NCI-H2107 (cell line): ENCODE measurements around the gene PRLHR.

Experiments
- DNase-seq: peaks from one replicate; lab custom pipeline; 2025; lab: John Stamatoyannopoulos, UW

The PRLHR gene

DNA sequence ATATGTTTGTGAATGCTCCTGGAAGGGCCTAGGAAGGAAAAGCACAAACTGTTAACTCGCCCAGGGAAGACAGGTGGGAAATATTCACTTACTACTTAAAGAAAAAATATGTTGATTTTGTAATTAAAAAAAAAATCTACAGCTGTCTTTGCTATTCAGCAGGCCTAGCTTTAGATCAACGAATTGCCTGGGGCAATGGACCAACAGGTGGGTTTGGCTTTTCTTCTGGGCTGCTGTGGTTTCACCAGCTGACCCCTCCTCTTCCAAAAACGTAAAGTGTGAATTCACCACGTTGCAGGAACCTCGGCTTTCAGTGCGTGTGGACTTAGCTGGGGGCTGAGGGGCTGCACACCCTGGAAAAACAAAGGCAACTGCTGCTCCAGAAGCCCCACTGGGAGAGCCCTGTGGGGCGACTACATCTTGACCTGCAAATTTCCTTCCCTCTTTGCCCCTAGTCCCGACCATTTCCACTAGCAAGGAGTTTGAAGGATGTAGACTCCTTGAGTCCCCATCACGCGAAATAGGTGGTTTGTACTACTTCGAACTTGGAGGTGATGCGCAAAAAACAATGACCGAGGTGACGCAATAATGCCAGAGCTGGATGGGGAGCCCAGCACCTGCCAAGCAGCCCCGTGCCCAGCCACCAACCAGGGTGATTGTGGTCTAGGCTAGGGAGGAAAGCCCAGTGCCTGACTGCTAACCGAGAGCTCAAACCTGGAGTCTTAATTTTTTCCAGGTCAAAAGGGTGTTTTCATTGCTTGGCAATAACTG is 7.4 kb downstream of the PRLHR start:
- DNase-seq: no peak

DNA sequence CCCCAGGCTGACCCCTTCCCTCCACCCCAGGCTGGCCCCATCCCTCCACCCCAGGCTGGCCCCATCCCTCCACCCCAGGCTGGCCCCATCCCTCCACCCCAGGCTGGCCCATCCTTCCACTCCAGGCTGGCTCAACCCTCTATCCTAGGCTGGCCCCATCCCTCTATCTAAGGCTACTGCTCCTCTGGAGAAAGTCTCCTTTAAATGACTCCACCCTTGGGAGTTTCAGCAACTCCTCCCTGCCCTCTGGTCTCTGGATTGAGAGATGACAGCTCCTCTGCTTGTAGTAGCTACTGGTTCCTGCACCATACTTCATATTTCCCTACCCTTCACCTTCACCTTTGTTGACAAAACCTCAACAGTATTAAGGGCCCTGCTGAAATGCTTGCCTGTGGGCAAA is 8.5 kb downstream of the PRLHR start:
- no peak for DNase-seq

DNA sequence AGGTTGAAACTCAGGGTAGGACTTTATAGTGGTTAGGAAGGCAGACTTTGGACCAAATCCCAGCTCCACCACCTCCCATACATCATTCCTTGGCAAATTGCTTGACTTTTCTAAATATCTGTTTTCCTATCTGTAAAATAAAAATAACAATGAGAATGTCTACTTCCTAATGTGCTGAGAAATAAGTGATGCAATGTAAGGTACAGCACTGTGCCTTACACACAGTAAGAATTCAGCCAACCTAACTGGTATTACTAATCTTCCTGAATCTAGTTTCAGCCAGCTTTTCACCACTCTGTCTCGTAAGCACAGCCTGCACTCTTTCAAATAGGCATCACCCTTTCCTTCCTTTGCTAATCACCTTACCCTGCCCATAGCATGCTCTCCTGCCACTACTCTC is 9.7 kb downstream of the PRLHR start:
- no peak for DNase-seq

DNA sequence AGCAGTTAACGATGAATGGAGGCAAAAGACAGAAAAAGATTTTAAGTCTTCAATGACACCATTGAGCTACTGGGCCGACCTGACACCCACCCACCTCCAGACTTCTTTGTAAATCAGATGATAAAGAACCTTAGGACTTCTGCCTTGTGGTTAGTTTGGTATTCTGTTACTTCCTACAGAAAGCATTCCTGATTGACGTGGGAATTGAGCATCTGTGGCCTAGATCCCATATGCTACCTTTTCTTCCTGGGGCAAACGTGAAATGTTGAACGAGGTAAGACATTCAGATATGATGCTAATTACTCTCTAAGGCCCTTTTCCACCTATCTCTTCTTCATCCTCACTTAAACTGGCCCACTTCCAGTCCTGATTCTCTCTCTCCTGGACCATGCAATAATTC is 10.2 kb downstream of the PRLHR start:
- DNase-seq: no peak

DNA sequence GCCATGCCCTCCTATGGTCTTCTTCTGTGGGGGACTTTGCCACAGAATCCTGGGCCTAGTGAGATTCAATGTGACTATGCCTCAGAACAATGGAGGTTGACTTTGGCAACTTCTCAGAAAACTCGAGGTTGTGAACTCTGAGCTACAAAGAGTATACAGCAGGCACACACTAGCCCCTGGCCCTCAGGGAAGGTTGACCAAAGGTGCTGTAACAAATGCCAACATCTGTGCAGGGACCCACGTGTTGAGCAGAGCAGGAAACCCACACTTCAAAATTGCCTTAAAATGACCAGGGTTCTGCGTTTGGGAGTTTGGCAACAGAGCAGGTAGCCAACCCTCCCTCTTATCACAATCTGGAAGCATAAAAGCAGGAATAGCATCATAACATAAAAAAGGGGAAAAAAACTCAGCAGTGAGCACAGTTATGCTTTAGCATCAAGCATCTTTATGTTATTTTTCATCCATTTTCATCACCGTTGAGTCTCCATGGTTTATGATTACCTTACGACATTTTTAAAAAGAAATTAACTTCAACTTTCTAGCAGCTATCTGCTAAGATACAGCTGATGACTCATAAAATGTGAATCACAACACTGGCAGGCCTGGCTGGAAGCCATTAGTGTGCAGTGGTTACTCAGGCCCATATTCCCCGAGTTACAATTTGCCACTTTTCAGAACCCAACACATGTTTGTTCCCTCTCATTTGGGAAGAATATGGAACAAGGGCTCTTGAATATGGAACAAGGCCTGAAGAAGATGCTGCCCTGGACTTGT is 11.1 kb downstream of the PRLHR start:
- DNase-seq: no peak

DNA sequence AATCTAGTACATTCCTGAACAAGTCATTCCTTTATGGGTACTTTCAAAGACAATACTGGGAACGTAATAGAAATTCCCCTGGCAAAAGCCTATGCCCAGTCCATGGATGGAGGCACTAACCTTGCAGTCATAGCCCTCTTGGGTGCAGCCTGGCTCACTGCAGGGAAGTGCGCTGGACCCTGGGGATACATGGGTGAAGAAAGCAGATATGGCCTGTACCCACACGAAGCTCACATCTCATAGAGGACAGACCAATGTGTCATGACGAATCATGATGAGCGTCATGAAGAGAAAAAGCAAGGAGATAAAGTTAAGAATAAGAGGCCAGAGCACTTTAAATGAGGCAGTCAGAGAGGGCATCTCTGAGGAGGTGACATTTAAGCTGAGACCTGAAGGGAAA is 11.8 kb downstream of the PRLHR start:
- DNase-seq: no peak

DNA sequence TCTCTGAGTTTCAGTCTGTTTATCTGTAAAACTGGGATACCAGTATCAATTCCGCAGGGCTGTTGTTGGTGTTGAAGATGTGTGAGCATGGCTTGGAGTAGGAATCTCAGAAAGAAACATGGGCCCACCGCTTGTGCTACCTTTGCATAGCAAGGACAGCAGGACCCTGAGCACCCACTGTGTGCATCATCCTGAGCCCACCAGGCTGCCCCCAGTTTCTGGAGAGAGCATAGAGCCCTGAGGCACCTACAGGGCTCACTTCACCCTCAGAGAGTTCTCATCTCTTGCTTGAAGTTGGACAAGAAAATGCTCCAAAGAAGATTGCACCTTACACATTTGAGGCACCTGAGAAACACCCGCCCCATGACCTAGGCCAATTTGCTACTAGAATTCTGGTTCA is 12.9 kb downstream of the PRLHR start:
- no peak for DNase-seq

DNA sequence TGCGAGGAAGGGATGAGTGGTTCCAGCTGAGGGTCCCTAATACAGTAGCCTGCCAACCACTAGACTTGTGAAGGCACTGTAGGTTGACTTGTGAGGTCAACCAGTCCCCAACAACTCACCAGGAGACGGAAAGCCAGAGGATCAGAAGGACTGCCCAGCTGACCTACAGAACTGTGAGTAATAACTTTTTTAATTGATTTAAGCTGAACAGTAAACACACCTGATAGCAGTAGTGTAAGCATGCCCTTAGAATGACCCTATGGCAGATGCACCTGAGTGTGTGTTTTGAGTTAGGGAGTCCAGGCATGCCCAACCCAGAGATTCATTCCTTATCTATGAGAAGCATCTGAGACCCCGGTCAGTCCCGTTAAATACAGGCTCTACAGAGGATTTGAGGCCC is 14.1 kb downstream of the PRLHR start:
- no peak for DNase-seq

DNA sequence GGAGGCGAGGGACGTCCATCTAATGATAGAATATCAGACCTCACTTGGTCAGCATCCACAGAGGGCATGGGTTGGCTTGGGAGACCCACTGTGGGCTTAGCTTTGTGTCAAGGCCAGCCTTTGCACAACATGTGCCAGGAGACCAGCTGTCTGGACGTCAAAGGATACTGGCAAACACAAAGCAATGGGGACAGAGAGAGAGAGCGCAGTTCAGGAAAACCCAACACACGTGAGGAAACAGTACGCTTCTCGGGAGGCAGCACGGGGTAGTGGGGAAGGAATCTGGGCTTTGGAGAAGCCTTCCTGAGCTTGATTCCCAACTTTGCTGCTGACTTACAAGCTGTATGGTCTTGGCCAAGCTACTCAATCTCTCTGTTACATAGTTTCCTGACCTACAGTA is 14.7 kb downstream of the PRLHR start:
- no peak for DNase-seq

DNA sequence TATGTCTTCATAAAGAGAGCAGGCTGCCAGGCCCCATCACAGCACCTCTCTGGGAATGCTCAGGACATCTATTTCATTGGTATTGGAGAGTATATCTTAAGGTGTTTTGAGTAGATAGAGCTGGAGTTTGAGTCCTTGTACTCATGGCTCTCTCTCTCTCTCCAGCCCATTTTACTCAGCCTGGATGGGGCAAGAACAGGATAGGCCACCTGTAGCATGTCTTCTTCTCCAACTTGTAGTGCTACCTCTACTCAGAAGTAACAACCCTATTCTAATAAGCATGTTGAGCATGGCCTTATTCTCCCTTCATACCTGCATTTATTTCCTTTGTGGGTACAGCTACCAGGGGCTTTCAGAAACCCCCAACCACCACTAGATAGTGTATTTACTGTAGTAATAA is 21.9 kb downstream of the PRLHR start:
- DNase-seq: no peak

DNA sequence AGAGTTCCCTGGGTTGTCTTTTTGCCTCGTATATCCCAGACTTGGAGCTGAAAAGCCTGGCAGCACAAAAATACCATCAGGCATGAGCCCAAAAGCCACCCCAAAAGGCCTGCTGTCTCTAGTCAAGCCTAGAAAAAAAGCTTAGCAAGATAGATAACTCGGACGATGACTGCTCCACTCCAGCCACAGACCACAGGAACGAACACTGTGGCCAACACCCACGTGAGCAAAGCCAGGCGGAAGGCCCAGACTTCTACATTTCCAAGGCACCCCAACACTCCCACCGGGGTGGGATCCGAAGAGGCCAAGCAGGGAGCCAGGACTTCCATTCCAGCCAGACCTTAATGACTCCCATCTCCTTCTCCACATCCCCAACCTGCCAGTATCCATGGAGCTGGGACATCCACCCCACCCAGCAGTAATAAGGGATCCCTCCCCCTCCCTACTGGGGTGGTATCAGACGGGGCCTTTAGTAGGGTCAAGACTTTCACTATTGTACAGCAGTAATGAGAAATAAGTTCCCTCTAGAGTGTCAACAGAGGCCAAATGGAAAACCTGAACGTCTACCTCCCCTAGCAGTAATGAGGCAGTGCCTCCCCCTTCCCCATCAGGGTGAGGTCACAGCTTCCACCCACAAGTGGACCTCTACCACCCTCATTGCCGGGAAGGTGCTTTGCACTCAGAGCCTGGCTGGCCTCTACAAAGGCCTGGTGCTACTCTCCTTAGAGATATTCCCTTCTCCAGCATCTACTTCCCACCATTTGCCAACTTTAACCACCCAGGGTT is 23.0 kb downstream of the PRLHR start:
- no peak for DNase-seq

DNA sequence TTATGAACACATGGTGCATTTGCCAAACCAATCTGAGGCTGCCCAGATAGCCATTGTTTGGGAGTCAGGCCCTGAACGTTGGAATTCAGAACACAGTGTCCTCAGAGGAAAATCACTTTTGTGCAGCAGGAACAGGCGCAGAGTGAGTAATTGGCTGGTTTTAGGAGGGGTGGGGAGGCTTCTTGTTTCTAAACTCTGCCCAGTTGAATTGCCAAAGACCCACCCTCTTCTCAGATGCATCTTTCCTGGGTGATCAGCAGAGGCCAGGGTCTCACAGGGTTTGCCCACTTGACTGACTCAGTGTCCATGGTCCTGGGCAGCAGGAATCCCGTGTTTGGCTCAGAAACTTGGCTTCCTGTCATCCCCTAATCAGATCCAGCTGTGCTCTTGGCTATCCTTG is 24.3 kb downstream of the PRLHR start:
- no peak for DNase-seq

DNA sequence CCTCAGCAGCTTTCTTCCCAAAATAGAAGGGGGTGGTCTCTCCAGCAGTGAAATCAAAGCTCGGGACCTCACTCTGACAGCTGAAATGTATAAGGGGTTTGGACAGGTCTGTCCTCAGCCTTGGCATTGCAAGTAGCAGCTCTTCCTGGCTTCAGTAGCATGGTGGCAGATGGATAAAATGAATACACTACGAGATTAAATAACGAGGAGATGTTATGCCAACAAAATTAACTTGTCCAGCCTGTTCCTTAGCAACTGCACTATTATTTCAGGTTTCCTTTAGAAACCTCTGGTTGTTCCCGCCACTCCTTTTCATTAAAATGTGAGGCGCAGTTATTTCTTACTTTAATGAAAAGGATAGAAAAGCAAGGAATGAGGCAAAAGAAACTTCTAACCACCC is 24.9 kb downstream of the PRLHR start:
- no peak for DNase-seq

DNA sequence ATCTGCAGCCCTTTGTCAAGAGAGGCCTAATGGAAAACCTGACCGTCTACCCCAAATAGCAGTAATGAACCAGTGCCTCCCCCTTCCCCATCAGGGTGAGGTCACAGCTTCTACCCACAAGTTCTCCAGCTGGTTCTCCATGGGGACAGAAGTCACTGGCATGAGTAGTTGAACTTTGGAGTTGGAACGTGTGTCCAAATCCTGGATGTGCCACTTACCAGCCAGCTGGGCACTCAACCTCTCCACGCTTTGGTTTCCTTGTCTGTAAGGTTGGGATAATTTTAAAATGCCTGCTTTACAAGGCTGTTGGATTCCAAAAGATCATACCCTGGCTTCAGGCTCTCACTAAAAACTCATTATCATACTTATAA is 25.6 kb downstream of the PRLHR start:
- no peak for DNase-seq

DNA sequence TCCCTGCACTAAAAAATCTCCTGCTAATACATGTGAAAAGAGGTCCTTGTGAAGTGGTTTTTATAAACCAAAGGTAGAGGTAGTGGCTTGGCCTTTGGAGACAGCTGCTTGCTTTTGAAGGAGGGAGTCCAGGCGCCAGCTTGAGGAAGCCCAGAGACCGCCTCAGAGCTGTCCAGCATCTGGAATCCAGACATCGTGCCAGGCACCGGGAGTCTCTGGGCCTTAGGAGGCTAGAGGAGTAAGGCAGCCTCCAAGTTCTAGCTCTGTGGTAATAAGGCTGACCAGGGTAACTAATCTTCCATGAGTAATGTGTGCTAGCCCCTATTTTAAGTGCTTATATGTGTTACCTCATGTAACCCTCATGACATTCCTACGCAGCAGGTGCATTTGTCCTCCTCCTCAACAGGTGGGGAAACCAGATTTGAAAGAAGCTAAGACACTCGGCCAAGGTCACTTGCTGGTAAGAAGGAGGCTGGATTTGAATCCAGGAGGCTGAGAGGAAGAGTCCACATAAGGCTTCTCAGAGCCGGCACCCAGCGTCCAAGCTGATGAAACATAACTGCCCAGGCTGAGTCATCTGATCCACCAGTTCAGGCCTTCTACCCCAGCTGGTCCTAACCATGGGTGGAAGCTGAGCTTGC is 26.1 kb downstream of the PRLHR start:
- no peak for DNase-seq

DNA sequence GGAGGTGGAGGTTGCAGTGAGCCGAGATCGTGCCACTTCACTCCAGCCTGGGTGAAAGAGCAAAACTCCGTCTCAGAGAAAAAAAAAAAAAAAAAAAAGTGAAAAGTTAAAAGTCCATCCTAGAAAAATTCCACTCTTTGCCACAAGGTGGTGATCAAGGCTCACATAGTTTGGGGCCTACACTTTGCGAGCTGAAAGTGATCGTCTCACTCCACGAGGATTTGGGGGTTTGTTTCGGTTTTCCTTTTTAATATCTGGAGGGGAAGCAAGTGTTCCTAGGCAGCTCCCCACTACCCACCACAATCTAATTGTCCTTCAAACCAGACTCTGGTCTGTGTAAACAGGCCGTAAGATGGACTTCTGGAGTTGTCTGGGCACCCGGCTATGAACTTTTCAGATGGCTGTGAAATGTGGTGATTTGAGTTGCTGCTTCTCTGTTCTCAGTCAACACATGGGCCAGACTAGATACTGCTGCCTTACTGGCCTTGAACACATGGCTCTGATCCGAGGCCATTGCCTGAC is 27.1 kb downstream of the PRLHR start:
- DNase-seq: no peak

DNA sequence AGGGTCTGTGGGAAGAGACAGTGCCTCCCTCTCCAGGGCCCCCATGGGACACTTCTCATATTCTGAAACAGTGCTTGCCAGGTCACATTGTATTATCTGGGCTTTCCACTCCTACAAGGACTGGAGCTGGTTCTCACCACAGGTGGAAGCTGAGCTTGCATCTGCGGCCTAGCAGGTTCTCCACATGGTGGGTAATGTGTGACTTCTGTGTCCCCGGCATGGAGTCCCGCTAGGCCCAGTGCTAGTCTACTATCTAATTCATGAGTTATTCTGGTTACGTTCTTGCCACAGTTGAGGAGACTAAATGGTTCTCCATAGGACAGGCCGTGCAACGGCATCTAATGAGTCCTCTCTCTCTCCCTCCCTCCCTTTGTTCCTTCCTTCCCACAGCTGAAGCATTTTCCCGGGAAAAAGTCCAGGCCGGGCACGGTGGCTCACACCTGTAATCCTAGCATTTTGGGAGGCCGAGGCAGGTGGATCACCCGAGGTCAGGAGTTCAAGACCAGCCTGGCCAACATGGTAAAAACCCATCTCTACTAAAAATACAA is 27.7 kb downstream of the PRLHR start:
- no peak for DNase-seq

DNA sequence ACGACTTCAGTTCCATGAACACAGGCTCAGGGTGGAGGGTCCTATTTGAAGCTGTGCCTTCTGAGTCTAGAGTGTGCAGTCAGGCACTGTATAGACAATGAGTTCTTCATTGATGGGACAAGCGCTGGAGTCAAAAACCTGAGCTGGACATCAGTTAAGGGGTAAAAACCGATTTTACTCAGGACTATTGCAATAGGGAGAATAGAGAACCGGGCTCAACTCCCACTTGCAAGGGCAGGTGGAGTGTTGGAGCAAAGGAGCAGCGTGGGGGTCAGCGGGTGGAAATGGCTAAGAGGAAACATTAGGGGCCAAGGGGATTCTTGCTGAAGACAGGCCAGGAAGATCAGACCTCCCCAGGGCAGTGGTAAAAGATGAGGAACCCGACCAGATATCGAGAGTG is 28.5 kb downstream of the PRLHR start:
- DNase-seq: no peak

DNA sequence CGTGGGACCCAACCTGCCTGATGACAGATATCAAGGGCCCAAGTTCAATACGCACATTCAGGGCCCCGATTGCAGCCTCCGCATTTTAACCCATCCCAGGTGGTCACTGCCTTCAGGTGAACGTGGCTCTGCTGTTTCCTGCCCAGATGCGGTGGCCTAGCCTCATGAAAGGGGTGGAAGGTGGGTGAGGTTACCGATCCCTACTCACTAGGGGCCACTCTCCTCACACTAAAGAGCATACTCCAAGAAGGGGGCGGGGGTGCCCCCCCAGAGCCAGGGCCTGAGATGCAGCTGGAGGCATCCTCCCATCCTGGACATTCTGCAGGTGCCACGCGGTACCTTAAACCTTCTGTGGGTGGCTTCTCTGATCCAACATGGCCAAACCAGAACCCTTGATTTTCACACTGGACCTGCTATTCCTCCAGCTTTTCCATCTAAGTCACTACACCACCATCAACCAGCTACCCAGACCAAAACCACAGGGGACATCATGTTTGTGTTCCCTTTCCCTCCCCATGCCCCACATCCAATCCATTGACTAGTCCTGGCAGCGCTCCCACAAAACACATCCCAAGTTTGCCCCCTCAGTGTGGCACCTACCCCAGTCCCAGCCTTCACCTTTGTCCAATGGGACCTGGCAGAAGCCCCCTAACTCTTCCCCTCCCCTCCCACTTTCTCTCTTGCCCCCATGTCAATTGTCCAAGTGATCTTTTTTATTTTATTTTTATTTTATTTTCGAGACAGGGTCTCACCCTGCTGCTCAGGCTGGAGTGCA is 30.0 kb downstream of the PRLHR start:
- DNase-seq: no peak

DNA sequence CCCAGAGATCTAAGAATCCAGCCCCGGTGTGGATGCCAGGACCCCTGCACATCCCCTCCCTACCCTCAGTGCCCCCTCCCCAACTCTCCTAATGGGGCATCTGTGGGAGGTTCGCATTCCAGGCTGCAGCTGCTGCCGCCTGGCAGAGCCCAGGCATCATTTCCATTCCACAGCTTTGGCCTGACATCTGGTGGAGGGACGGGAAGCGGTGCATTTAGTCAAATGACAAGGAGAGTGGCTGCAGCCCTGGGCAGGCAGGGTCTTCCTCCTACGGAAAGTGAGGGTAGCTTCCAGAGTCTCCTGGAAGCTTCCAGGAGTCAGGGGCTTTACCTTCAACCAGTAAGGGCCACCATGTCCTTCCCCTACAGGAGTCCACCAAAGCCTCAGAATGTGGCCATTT is 30.8 kb downstream of the PRLHR start:
- no peak for DNase-seq

DNA sequence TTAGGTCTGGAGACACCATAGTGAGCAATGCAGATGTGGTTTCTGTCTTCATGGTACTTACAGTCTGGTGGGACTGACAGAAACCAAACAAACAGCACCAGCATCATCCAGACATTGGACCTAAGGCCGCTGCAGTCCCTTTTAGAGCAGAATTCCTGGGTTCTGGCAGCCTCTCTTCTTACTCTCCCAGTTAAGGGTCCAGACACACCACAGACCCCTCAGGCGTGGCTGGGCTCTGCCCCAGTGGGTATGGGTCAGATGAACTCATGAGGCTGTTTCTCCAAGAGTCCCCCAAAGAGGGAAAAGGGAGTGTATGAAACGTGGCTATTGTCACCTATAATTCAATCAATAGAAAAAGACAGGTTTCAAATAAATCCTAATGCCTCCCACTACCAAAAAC is 31.3 kb downstream of the PRLHR start:
- DNase-seq: no peak
